Measurements from ENCODE around the gene HYKK.
"Not testable (repeated sequence)": the region's sequence is repeated elsewhere in the genome, so short reads cannot be mapped to it uniquely, and the experiment has no call there.

Gene HYKK
- total RNA-seq, result 2.4 to 5.1 reads per million in 2 donors

GRCh38 chr15:78506971-78507830 is at the start of gene HYKK:
HYKK (plus strand) TSS chr15:78507577; CDS start chr15:78513089, 5,512 bp downstream.
- peak; percentile 40 for DNase-seq

- no peak for DNase-seq
These were observed 46.6 kb upstream of the HYKK start for GRCh38 chr15:78460737-78461136.

GRCh38 chr15:78461171-78461888 is 46.0 kb upstream of the HYKK start:
- DNase-seq, result no peak

- DNase-seq, result no peak
These were observed 38.3 kb upstream of the HYKK start for GRCh38 chr15:78469031-78469430.

- no peak for DNase-seq
These were observed 30.1 kb upstream of the HYKK start for GRCh38 chr15:78477295-78477694.

GRCh38 chr15:78479650-78480049 is 27.7 kb upstream of the HYKK start:
- DNase-seq, result no peak

- no peak for DNase-seq
These were observed 25.5 kb upstream of the HYKK start for GRCh38 chr15:78481917-78482316.

- no peak for DNase-seq
These were observed 14.5 kb upstream of the HYKK start for GRCh38 chr15:78492872-78493271.

- no peak for DNase-seq
These were observed 5.5 kb upstream of the HYKK start for GRCh38 chr15:78501857-78502256.

- no peak for DNase-seq
These were observed 4.7 kb upstream of the HYKK start for GRCh38 chr15:78502641-78503040.

GRCh38 chr15:78507831-78508160 is 419 bp downstream of the HYKK start:
- no peak for DNase-seq

GRCh38 chr15:78508272-78508671 is 895 bp downstream of the HYKK start:
- no peak for DNase-seq

- no peak for DNase-seq
These were observed 2.4 kb downstream of the HYKK start for GRCh38 chr15:78509726-78510312.

GRCh38 chr15:78520035-78520434 is 12.7 kb downstream of the HYKK start:
- DNase-seq, result not testable (repeated sequence)

GRCh38 chr15:78524230-78524629 is 16.9 kb downstream of the HYKK start:
- no peak for DNase-seq

- DNase-seq, result no peak
These were observed 19.9 kb downstream of the HYKK start for GRCh38 chr15:78527325-78527724.

- no peak for DNase-seq
These were observed 26.0 kb downstream of the HYKK start for GRCh38 chr15:78533331-78533730.

- DNase-seq, result no peak
These were observed 28.8 kb downstream of the HYKK start for GRCh38 chr15:78536134-78536533.

- no peak for DNase-seq
These were observed 30.0 kb downstream of the HYKK start for GRCh38 chr15:78537266-78537905.

- no peak for DNase-seq
These were observed 31.0 kb downstream of the HYKK start for GRCh38 chr15:78538358-78538757.

GRCh38 chr15:78539464-78540140 is 32.2 kb downstream of the HYKK start:
- not testable (repeated sequence) for DNase-seq

GRCh38 chr15:78540141-78540870 is 32.9 kb downstream of the HYKK start, which contains the start of gene PSMA4:
PSMA4 (plus strand) TSS chr15:78540444; CDS start chr15:78541928, 1,484 bp downstream.
- peak; percentile 88 for DNase-seq
